HepG2 (cell line): Measurements from ENCODE around the gene ATG4B.

Experiments used
- CTCF ChIP-seq: sonication (generic); formaldehyde crosslinking; IDR thresholded peaks from 2 replicates; pipeline ENCODE4 v1.5.0; 2020; ENCODE audit warnings: mild to moderate bottlenecking, missing genetic modification reagents, moderate library complexity
- EZH2 ChIP-seq: conservative IDR thresholded peaks from 2 replicates; pipeline ENCODE4 v1.6.1; 2012; ENCODE audit warnings: mild to moderate bottlenecking, low read depth, low read length, moderate library complexity
- NFKB2 ChIP-seq: sonication (generic); formaldehyde crosslinking; IDR thresholded peaks from 2 replicates; pipeline ENCODE4 v1.4.0; 2020; ENCODE audit warnings: missing genetic modification reagents, borderline replicate concordance
- RBAK ChIP-seq: sonication (generic); formaldehyde crosslinking; IDR thresholded peaks from 2 replicates; pipeline ENCODE4 v1.5.1; 2020; ENCODE audit warnings: mild to moderate bottlenecking, missing genetic modification reagents
- REST ChIP-seq, 2 experiments: IDR thresholded peaks; 2 replicates each; pipeline ENCODE4 v1.6.1; 2011 to 2012; ENCODE audit warnings: low read length in 2 of 2, borderline replicate concordance in 1 of 2, low read depth in 1 of 2, mild to moderate bottlenecking in 1 of 2, moderate library complexity in 1 of 2
- THAP9 ChIP-seq: sonication (generic); formaldehyde crosslinking; IDR thresholded peaks from 2 replicates; pipeline ENCODE4; 2020; ENCODE audit warnings: missing genetic modification reagents, mild to moderate bottlenecking, borderline replicate concordance
- XRCC5 ChIP-seq: fragments of 200-400 bp; formaldehyde crosslinking; optimal IDR thresholded peaks from 2 replicates; pipeline ENCODE3; 2017; ENCODE audit warnings: mild to moderate bottlenecking, low read length

- TF ChIP-seq RBAK (CRISPR knock-in tag) = no peak
- TF ChIP-seq XRCC5 = no peak
- TF ChIP-seq CTCF (CRISPR knock-in tag) = no peak
- no peak for TF ChIP-seq EZH2
- no peak for TF ChIP-seq NFKB2 (CRISPR knock-in tag)
- TF ChIP-seq REST (IDR thresholded peaks at IDR 0.05; ENCODE audit: borderline replicate concordance in 1 of 2, low read depth in 1 of 2, low read length in 2 of 2) = no peak
- no peak for TF ChIP-seq THAP9 (CRISPR knock-in tag)
Observed at GRCh38 chr2:241666627-241667400, 29.3 kb downstream of the ATG4B start.
